GM18951 (cell line): Measurements from ENCODE around the gene MOB3A.

Experiments used
- POLR2A ChIP-seq: IDR thresholded peaks from 4 replicates; pipeline ENCODE4 v1.6.1; 2011; ENCODE audit warnings: mild to moderate bottlenecking; ENCODE audit not compliant: insufficient read length, insufficient read depth; ENCODE audit errors: extremely low read depth
- in situ Hi-C: fragments of 300-500 bp; cut with MboI; formaldehyde crosslinking; loops from one replicate; pipeline ENCODE4 v1.12.0; 2022; ENCODE audit warnings: low sequenced_read_pairs, mixed read lengths, inconsistent platforms; ENCODE audit not compliant: unreplicated experiment

Gene MOB3A

DNA sequence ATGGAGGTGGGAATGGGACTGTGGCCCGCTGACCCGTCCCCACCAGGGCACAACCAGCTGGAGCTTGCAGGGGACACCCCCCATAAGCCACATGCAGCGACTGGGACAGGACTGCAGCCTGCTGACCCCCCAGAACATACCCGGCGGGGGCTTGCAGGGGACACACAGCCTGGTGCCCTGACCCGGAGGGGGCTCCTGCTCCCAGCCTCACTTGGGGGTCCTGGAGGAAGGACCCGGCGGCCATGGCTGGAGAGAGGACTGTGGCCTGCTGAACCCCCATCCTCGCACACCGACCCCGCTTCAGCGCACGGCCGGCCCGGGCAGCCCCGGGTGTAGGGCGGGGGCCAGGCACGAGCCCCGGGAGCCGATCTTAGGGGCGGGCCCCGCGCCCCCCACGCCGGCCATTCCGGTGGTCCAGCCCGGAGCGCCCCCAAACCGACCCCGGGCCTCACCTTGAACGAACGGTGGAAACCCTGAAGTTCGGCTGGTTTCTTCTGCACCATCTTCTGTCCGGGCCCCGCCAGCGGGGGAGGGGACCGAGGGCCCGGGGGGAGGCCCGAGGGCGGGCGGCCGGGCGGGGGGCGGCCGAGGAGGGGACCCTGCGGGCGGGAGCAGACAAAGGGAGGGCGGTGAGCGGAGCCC is 45.7 kb downstream of the MOB3A start:
- no peak for TF ChIP-seq POLR2A
- in situ Hi-C loops, result no loop called here

DNA sequence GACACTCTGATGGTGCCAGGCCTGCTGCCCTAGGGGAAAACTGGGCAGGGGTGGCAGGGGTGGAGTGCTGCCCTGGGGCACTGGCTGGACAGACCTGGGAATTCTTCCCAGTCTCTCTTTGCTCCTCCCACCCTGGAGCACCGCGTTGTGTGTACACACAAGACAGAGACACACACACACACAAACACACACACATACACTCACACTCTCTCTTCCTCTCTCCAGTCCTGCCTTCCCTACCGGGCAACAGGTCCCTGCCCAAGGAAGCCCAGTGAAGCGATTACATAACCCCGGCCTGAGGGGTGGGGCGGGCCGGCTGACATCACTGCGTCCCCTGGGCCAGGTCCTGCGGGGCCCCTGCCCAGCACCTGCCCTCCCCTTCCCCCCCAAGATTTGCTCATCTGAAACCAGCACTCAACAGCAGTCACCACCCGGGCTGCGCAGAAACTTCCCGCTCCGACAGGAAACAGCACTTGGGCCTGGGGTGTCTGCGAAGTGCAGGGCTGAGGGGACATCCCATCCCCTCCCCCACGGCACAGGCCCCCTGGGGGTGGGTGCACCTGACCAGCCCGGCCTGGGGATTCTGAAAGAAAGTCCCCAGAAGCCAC is 46.3 kb downstream of the MOB3A start:
- TF ChIP-seq POLR2A, result peak; percentile 55
- in situ Hi-C loops, result no loop called here

DNA sequence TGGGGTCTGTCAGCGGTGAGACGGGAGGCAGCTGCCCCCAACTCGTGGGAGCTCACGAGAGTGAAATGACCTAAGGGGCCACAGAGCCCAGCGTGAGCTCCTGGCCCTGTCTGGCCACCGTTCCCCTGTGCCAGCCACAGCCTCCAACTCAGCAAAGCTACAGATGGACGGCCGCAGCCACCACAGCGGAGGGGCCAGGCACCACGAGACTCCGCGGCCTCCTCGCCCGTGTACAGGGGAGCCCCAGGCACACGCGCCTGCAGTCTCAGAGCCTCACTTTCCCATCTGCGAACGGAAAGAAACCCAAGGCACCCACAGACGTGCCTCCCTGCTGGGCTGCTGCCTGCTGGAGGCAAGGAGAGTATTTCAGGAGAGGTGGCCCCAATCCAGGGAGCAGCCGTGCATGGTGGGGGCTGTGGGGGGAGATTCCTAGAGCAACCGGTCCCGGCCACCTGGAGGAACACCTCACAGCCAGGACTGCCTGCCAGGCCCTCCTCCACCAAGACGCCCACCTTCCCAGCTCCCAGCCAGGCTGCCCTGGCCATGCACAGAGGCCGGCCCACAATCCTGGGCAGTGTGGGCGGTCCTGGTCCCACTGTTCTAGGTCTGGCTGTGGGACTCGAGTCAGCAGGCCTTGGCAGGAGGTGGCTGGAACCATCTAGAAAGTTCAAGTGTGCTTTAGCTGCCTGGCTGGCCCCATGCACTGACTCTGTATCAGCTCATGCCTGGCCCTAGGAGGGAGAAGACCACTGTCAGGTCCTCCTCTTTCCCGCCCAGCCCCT is 47.0 kb downstream of the MOB3A start:
- peak; percentile 6 for TF ChIP-seq POLR2A
- in situ Hi-C loops, result no loop called here

DNA sequence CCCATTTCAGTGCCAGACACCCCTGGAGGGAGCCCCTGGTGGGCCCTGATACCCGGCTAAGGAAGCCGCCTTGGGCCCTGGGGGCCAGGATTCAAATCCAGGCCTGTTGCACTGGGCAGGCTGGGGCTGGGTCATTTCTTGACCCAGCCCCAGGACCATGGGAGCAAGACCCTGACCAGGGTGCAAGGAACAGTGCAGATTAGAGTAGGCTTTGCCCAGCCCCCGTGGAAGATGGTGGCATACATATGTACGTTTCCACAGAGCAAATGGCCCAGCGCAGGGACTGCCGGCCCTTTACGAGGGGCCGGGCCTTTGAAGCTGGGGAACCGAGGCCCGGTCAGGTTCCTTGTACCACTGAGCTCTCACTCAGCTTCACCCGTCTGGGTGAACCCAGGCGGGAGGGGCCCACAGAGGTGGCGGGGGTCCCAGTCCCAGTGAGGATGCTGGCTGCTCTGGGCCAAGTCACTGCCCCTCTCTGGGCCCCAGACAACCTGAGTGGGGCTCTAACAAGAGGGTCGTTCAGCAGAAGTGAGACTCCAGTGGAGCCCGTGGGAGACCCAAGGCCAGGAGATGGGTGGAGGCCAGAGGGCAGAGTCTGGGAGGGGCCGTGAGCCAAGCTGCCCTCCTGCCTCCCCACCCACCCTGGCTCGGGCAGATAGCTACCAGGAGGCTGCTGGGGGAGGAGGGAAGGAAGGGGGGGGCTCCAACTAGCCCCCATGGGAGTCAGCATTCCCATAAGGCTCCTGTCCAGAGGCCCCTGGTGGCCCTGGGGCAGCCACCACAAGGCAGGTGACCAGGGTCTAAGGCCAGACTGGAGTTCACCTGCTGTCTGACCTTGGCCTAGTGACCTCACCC is 47.8 kb downstream of the MOB3A start:
- no peak for TF ChIP-seq POLR2A
- in situ Hi-C loops, result no loop called here

DNA sequence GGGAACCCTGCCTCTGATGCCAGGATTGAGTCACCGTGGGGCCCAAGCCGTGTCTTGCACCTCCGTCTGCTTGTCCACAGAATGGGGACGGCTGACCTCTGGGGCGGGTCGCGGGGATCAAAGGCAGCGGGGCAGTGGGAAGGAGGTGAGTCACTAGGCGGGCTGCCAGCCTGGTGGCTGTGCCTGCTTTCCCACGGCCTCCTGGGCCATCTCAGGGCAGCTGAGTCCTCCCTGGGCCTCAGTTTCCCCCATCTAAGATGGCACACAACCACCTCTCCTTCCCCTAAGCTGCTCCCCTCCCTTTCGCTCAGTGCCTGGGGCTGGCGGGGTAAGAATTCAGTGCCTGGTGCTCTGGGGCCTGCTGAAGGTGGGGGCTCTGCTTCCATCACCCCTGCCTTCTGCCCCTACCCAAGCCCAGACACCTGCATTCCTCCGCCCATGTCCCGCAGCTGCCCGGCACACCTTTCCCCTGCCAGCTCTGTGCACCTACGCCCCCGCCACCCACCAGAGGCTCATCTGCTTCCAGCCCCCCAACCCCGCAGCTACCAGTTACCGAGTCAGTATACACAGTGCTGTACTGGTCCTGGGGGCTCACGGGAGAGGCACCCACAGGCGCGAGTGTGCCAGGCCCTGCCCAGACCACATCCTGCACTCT is 48.5 kb downstream of the MOB3A start:
- in situ Hi-C loops, result no loop called here

DNA sequence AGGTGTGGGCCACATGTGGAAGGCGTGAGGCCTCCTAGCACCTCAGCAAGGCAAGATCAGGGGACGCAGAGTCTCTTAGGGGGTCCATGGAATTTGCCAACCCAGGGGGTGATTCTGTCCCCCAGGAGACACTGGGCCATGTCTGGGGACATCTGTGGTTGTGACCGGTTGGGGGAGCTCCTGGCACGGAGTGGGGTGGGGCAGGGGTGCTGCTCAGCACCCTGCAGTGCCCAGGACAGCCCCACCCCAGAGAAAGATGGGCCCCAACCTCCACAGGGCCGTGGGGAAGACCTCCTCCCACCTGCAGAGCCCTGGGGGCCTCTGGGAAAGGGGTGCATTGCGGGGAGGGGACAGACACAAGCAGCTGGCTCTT is 49.1 kb downstream of the MOB3A start:
- in situ Hi-C loops, result no loop called here
- no peak for TF ChIP-seq POLR2A

More for the DNA sequence above, 48.5 kb downstream of the MOB3A start:
- no peak for TF ChIP-seq POLR2A

DNA sequence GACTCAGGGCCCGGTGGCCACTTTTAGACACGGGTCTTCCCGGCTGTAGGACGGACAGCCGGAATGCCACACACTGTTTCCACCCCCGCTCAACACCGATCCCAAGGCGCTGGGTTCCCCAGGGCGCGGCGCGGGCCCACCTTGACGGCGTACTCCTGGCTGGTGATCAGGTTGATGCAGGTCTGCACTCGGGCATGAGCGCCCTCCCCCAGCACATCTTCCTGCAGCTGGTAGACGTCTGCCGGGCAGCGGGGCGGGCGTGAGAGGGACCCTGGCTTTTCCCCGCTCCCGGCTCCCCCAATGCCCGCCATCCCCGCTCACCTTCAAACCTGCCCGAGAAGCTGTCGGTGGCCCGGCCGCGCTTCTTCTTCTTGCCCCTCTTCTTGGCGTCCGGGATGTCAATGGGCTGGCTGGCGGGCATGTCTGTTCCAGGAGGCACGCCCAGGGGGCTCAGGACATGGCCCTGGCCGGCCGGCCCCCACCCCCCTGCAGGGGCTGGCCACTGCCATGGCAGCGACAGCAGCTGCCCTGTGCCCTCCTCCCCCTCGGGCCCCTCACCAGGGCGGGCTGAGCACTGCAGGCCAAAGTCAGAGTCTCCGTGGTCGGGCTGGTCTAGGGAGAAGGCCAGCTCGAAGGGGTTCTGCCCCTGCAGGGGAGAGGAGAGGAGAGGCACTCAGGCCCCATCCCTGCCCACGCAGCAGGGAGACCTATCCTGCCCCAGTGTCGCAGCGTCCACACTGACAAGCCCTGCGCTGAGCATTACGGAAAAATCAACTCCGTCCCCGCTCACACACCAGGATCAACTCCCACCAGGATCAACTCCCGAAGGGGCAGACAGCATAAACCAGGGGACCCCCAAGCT is 49.8 kb downstream of the MOB3A start:
- in situ Hi-C loops, result no loop called here

DNA sequence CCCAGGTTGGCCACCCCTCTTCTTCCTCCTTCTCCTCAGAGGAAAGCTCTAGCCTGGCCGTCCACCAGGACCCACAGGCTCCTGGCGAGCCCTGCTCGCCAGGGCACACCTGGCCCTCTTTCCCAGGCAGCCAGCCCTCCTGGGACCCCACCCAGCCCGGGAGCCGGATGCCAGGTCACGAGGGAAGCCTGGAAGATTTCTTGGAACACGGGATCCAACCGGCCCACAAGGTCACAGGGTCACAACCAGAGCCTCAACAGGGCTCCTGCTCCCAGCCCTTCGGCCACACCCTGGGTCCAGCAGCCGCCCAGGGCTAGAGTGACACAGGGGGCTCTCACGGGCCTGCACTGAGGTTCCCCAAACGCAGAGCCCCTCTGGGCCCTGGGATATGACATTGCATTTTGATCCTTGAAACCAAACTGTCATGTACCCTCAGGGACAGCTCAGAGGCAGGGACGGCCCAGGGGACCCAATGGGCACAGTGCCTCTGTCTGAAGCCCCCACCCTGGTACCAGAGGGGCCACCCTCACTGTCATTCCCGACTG is 50.6 kb downstream of the MOB3A start:
- TF ChIP-seq POLR2A, result peak; percentile 5
- in situ Hi-C loops, result no loop called here

More for the DNA sequence above, 49.8 kb downstream of the MOB3A start:
- TF ChIP-seq POLR2A, result peak; percentile 42

DNA sequence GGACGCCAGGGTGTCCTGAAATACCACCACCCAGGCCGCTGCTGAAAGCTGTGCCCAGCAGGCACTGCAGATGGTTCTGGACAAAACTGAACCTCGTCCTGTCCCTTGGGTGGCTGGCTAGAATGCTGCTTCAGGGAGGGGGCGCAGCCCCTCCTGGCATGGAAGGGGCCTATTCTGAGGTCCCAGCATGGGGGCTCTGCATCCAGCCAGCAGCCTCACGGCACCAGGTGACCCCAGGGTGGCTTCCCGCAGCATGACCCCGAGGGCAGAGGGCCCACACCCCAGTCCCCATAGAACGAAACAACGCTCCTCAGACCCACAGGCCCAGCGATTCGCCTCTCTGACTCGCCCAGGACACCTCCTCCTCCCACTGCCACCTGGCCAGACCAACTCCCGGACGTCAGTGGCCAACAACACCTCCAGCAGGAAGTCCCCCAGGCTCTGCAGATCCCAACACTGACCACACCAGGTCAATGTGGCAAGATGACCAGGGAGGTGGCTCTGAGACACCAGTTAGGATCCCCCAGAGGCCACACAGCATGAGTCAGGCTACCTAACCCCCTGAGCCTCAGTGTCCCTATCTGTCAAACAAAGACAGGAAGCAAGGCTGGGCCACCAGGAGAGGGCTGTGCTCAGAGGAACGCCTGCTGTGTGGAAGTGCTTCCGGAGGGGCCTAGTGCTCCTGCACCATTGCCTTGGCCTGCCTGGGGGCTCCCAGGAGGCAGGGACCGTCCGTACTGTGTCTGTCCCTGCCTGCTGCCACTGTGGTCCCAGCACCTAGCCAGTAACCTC is 51.2 kb downstream of the MOB3A start:
- in situ Hi-C loops, result no loop called here
- TF ChIP-seq POLR2A, result peak; percentile 8

DNA sequence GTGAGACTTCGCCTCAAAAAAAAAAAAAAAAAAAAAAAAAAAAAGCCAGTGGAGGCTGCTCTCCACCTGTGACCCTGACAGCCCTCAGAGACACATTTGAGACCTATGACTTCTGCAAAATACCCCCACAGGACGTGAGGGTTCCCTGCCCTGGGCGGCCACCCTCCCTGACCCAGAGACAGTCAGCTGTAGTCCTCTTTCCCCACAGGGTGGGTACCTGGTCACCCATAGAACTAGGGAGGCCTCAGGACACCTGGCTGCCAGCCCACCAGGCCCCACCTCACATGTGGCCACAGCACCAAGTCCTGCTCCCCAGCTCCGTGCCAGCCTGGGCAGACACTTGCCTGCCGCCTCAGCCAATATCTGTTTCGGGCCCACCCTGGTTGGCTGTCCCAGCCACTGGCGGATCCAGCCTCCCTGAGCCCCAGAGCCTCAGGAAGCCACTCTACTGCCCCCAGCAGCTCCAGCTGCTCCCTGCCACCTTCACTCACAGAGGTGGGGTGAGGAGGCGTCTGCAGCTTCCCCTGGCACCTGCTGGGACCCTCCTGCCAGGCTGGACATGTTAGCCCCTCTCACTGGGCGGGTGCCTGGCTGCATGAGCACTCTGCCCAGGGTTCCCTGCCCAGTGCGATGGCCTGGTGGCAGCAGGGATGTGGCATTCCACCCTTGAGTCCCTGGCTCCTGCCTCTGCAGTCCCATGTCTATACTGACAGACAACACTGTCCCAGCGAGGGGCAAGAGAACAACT is 52.0 kb downstream of the MOB3A start:
- in situ Hi-C loops, result no loop called here

More for the DNA sequence above, 52.0 kb downstream of the MOB3A start:
- TF ChIP-seq POLR2A, result peak; percentile 27
